Esophagus muscularis mucosa (tissue), 3 donors: ENCODE measurements around the gene B3GNT2.

ENCODE experiments used
- CTCF ChIP-seq, 3 experiments: fragments of 200-600 bp in 2 of 3; fragments of 450-650 bp in 1 of 3; sonication (generic) in 2 of 3; IDR thresholded peaks; one replicate each; pipeline ENCODE4 v1.5.1; 2017 to 2019; ENCODE audit warnings: antibody characterized with exemption in 3 of 3, mild to moderate bottlenecking in 2 of 3, moderate library complexity in 1 of 3
- POLR2A ChIP-seq: fragments of 450-650 bp; IDR thresholded peaks from one replicate; pipeline ENCODE4 v1.6.1; 2017; ENCODE audit warnings: antibody characterized with exemption, moderate library complexity, mild to moderate bottlenecking, low read depth
- POLR2AphosphoS5 ChIP-seq, 2 donors: sonication (generic); formaldehyde crosslinking; IDR thresholded peaks; one replicate each; pipeline ENCODE4 v1.6.1; 2017; ENCODE audit warnings: antibody characterized with exemption in 2 of 2

GRCh38 chr2:62192811-62193210, 3.1 kb upstream of the B3GNT2 start:
- TF ChIP-seq CTCF (IDR thresholded peaks at IDR 0.05): no peak
- TF ChIP-seq POLR2AphosphoS5 (IDR thresholded peaks at IDR 0.05): no peak
- TF ChIP-seq POLR2A: no peak
